H1 (cell line): ENCODE measurements around the gene SMARCE1. TPM values are rescaled to one million over a fixed set of nuclear protein-coding genes. Genes with fewer than 3 reads are reported as not detected.

Experiments
- CTCF ChIA-PET: fragments of 300-600 bp; sonication (Branson Sonifier 250); formaldehyde crosslinking; loops from one replicate; lab custom pipeline; 2021; ENCODE audit not compliant: partially characterized antibody; lab: Charles Lee
- POLR2A ChIA-PET: fragments of 300-600 bp; sonication (Branson Sonifier 250); formaldehyde crosslinking; loops from one replicate; lab custom pipeline; 2021; ENCODE audit warnings: inconsistent platforms; ENCODE audit not compliant: partially characterized antibody; lab: Charles Lee
- DNase-seq, 2 experiments: peaks; one replicate each; pipeline versions ENCODE4 v3.0.0 to v3.0.0-alpha.2; 2010 to 2022; ENCODE audit warnings: low spot score in 2 of 2, low read depth in 1 of 2, mixed read lengths in 1 of 2
- FAIRE-seq: peaks from 2 replicates; lab custom pipeline; 2011; peaks lifted over from hg19 to GRCh38; lab: Jason Lieb, UNC
- H2AFZ ChIP-seq: 2 replicates; pipeline ENCODE4 v1.8.1; 2012; ENCODE audit warnings: low read length, inconsistent platforms
- H2AK5ac ChIP-seq: 2 replicates; pipeline ENCODE4 v1.6.1; 2013; ENCODE audit warnings: low read depth, low read length
- H2BK120ac ChIP-seq: replicated peaks from 2 replicates; pipeline ENCODE3; 2013; ENCODE audit warnings: low read depth, low read length, inconsistent platforms
- H2BK12ac ChIP-seq: 2 replicates; pipeline ENCODE4 v1.6.1; 2013; ENCODE audit warnings: low read depth, low read length
- H2BK15ac ChIP-seq: 2 replicates; pipeline ENCODE4 v1.6.1; 2013; ENCODE audit warnings: low read length
- H2BK20ac ChIP-seq: 2 replicates; pipeline ENCODE4 v1.6.1; 2013; ENCODE audit warnings: low read length
- H2BK5ac ChIP-seq: 2 replicates; pipeline ENCODE4 v1.6.1; 2013; ENCODE audit warnings: low read depth, low read length
- H3K14ac ChIP-seq: 2 replicates; pipeline ENCODE4 v1.6.1; 2013; ENCODE audit warnings: inconsistent platforms; ENCODE audit not compliant: insufficient read length
- H3K18ac ChIP-seq: 2 replicates; pipeline ENCODE4 v1.6.1; 2013; ENCODE audit warnings: low read length; ENCODE audit errors: extremely low read depth
- H3K23ac ChIP-seq: 2 replicates; pipeline ENCODE4 v1.6.1; 2013; ENCODE audit warnings: inconsistent platforms; ENCODE audit not compliant: insufficient read length
- H3K23me2 ChIP-seq: 2 replicates; pipeline ENCODE4 v1.6.1; 2013; ENCODE audit warnings: low read depth, low read length
- H3K27ac ChIP-seq: 2 replicates; pipeline ENCODE4 v1.6.1; 2011; ENCODE audit warnings: low read depth, low read length, inconsistent platforms
- H3K27me3 ChIP-seq, 4 experiments: replicated peaks in 1 of 4; 1 replicate in 1 of 4; 2 replicates in 3 of 4; pipeline versions ENCODE4 v1.6.1 to v1.8.1; 2011 to 2013; ENCODE audit warnings: low read length in 3 of 4, mild to moderate bottlenecking in 3 of 4, inconsistent platforms in 2 of 4, mixed read lengths in 2 of 4, moderate library complexity in 1 of 4; ENCODE audit not compliant: control insufficient read depth in 3 of 4, insufficient read depth in 3 of 4; ENCODE audit errors: extremely low read depth in 1 of 4
- H3K36me3 ChIP-seq, 4 experiments: 2 replicates each; pipeline versions ENCODE4 v1.6.1 to v1.8.1; 2011 to 2013; ENCODE audit warnings: mild to moderate bottlenecking in 4 of 4, low read length in 3 of 4, moderate library complexity in 2 of 4, control low read depth in 1 of 4, inconsistent platforms in 1 of 4; ENCODE audit not compliant: insufficient read depth in 4 of 4, control insufficient read depth in 2 of 4
- H3K4ac ChIP-seq: replicated peaks from 2 replicates; pipeline ENCODE3; 2013; ENCODE audit warnings: low read length, low read depth, mixed read lengths, inconsistent platforms; ENCODE audit not compliant: insufficient read length
- H3K4me1 ChIP-seq, 4 experiments: replicated peaks in 1 of 4; 1 replicate in 1 of 4; 2 replicates in 3 of 4; pipeline versions ENCODE4 v1.6.1 to v1.8.1; 2011 to 2013; ENCODE audit warnings: low read length in 3 of 4, inconsistent platforms in 2 of 4, mixed read lengths in 1 of 4; ENCODE audit not compliant: insufficient read depth in 4 of 4, control insufficient read depth in 3 of 4
- H3K4me2 ChIP-seq, 2 experiments: 2 replicates each; pipeline versions ENCODE4 v1.6.1 to v1.8.1; 2011 to 2013; ENCODE audit warnings: low read depth in 2 of 2, low read length in 2 of 2, control low read depth in 1 of 2, inconsistent platforms in 1 of 2, mild to moderate bottlenecking in 1 of 2; ENCODE audit not compliant: insufficient read depth in 1 of 2
- H3K4me3 ChIP-seq, 4 experiments: fragments of 200-600, 300-600 bp in 1 of 4; sonication (generic), shearing (Covaris generic), sonication (Bioruptor Twin) in 1 of 4; 2 replicates each; pipeline versions ENCODE4 v1.5.1 to v1.8.1; 2011 to 2016; ENCODE audit warnings: low read length in 4 of 4, low read depth in 3 of 4, control low read depth in 2 of 4, inconsistent platforms in 2 of 4, mild to moderate bottlenecking in 2 of 4, mixed read lengths in 1 of 4, moderate library complexity in 1 of 4; ENCODE audit not compliant: insufficient read depth in 2 of 4; ENCODE audit errors: extremely low read depth in 1 of 4
- H3K56ac ChIP-seq: replicated peaks from 2 replicates; pipeline ENCODE3; 2013; ENCODE audit warnings: low read depth, mild to moderate bottlenecking, mixed read lengths, low read length, inconsistent platforms; ENCODE audit not compliant: insufficient read length
- H3K79me1 ChIP-seq: 2 replicates; pipeline ENCODE4 v1.6.1; 2013; ENCODE audit warnings: low read depth, low read length, control low read depth
- H3K79me2 ChIP-seq, 2 experiments: 2 replicates each; pipeline versions ENCODE4 v1.6.1 to v1.8.1; 2012 to 2013; ENCODE audit warnings: low read length in 2 of 2, mild to moderate bottlenecking in 2 of 2, inconsistent platforms in 1 of 2; ENCODE audit not compliant: insufficient read depth in 2 of 2, control insufficient read depth in 1 of 2
- H3K9ac ChIP-seq, 4 experiments: replicated peaks in 1 of 4; 1 replicate in 1 of 4; 2 replicates in 3 of 4; pipeline versions ENCODE4 v1.6.1 to v1.8.1; 2011 to 2013; ENCODE audit warnings: low read depth in 3 of 4, low read length in 3 of 4, control low read depth in 2 of 4, mild to moderate bottlenecking in 2 of 4, moderate library complexity in 2 of 4, inconsistent platforms in 1 of 4; ENCODE audit errors: extremely low read depth in 1 of 4
- H3K9me3 ChIP-seq, 2 experiments: 2 replicates each; pipeline versions ENCODE4 v1.6.1 to v1.8.1; 2012 to 2013; ENCODE audit warnings: mild to moderate bottlenecking in 2 of 2, moderate library complexity in 2 of 2, control low read depth in 1 of 2, inconsistent platforms in 1 of 2, low read depth in 1 of 2, low read length in 1 of 2, mixed read lengths in 1 of 2; ENCODE audit not compliant: insufficient read depth in 2 of 2
- H4K20me1 ChIP-seq, 2 experiments: replicated peaks in 1 of 2; 2 replicates each; pipeline versions ENCODE3 to v1.8.1; 2011 to 2013; ENCODE audit warnings: inconsistent platforms in 2 of 2, low read length in 2 of 2, mild to moderate bottlenecking in 1 of 2; ENCODE audit not compliant: insufficient read depth in 2 of 2, control insufficient read depth in 1 of 2
- H4K5ac ChIP-seq: 2 replicates; pipeline ENCODE4 v1.6.1; 2013; ENCODE audit warnings: low read length, low read depth, mixed read lengths, inconsistent platforms; ENCODE audit not compliant: insufficient read length
- H4K8ac ChIP-seq: 2 replicates; pipeline ENCODE4 v1.8.0; 2013; ENCODE audit warnings: mild to moderate bottlenecking, moderate library complexity, low read length, inconsistent platforms; ENCODE audit not compliant: insufficient read depth; ENCODE audit errors: extremely low read depth
- H4K91ac ChIP-seq: replicated peaks from 2 replicates; pipeline ENCODE3; 2013; ENCODE audit warnings: low read length, mixed read lengths, inconsistent platforms; ENCODE audit not compliant: insufficient read length
- ATF3 ChIP-seq: IDR thresholded peaks from 2 replicates; pipeline ENCODE4 v1.6.1; 2011; ENCODE audit warnings: low read depth, mild to moderate bottlenecking, low read length; ENCODE audit not compliant: insufficient read depth
- CHD1 ChIP-seq: IDR thresholded peaks from 2 replicates; pipeline ENCODE4 v1.6.1; 2012; ENCODE audit warnings: low read depth, low read length, improper control_type of control experiment
- KDM1A ChIP-seq: fragments of 200-600, 300-600 bp; sonication (generic); IDR thresholded peaks from 2 replicates; pipeline ENCODE4 v1.7.1; 2016; ENCODE audit warnings: mild to moderate bottlenecking, low read length, borderline replicate concordance
- POLR2A ChIP-seq, 2 experiments: IDR thresholded peaks; 1 replicate in 1 of 2; 2 replicates in 1 of 2; pipeline ENCODE4 v1.6.1; 2011; ENCODE audit warnings: low read depth in 2 of 2, low read length in 2 of 2, mild to moderate bottlenecking in 2 of 2; ENCODE audit errors: control extremely low read depth in 1 of 2
- SP1 ChIP-seq: IDR thresholded peaks from 2 replicates; pipeline ENCODE4 v1.6.1; 2011; ENCODE audit warnings: low read depth, low read length
- ZNF274 ChIP-seq: IDR thresholded peaks from 2 replicates; pipeline ENCODE4 v1.7.0; 2012; ENCODE audit warnings: low read length, borderline replicate concordance; ENCODE audit errors: extremely low read depth
- WGBS, 2 experiments: shearing (Covaris generic) in 1 of 2; methylation state at CpG; one replicate each; pipeline versions ENCODE4 v1.1.6 to v1.1.7; 2013 to 2015; ENCODE audit warnings: low lambda C conversion rate in 2 of 2, mixed read lengths in 2 of 2, inconsistent platforms in 1 of 2, low coverage in 1 of 2, missing lambda C conversion rate in 1 of 2; ENCODE audit not compliant: insufficient replicate concordance in 2 of 2, insufficient coverage in 1 of 2, insufficient read length in 1 of 2; ENCODE audit errors: extremely low coverage in 1 of 2, missing lambda C conversion rate in 1 of 2; 5-methylcytosine and 5-hydroxymethylcytosine counted together
- polyA plus RNA-seq, 7 experiments: library from polyadenylated mRNA; depleted of rRNA in 3 of 7; stranded (reverse) in 5 of 7; unstranded in 2 of 7; fragments of >200 nt in 5 of 7; fragments of 200-250 nt in 2 of 7; gene quantifications; 1 replicate in 5 of 7; 2 replicates in 1 of 7; 4 replicates in 1 of 7; pipeline versions ENCODE4 v1.2.1 to v1.2.3, GENCODE V29; 2011 to 2013; ENCODE audit warnings: missing spikeins in 2 of 7, mixed read lengths in 2 of 7
- total RNA-seq: library from RNA; stranded (reverse); fragmentation: NEBNext Ultra II Directional; extraction: Animal tissue kit (Norgen Biotek cat#: 25700); gene quantifications from 2 replicates; pipeline ENCODE4 v1.2.1, GENCODE V29; 2021

SMARCE1 gene
- total and polyA plus RNA-seq, 2 of the 8 experiments (the other 6 are each of a cell fraction or from before 2014, with no cell fraction given), result 30.7 to 131 TPM

- H4K8ac ChIP-seq, result no peak overlapping the region
- no peak overlapping the region for H3K4me2 ChIP-seq
- CTCF ChIA-PET, result interaction anchor here (0.5 to 1.7 kb wide), 3 partner anchors 13 to 301 kb away, joined by 3 to 5 read pairs (median 4); no protein-coding TSS in a partner anchor
- no peak overlapping the region for H4K91ac ChIP-seq
- WGBS, 2 experiments, result 93% methylated on average over 7 of the region's 7 CpGs; no CpG with 5 or more reads in 1 of the 2 experiments
- H2AFZ ChIP-seq, result no peak overlapping the region
- POLR2A ChIA-PET, result interaction anchor here (0.6 to 1.6 kb wide), 3 partner anchors 12 to 31 kb away, joined by 3 to 4 read pairs (median 3); no protein-coding TSS in a partner anchor
- H4K20me1 ChIP-seq, result no peaks in the 10 kb centered on the region
- peaks cover 0 to 2% (median 0%) of the 10 kb centered on the region in 4 experiments; a peak in 2 of 7 replicates for H3K4me1 ChIP-seq
- no peak overlapping the region for H3K9ac ChIP-seq
- no peaks in the 10 kb centered on the region for H3K79me2 ChIP-seq
- H3K56ac ChIP-seq, result no peak overlapping the region
- no peak overlapping the region for H3K4ac ChIP-seq
- H3K27me3 ChIP-seq, result no peaks in the 10 kb centered on the region
- H2BK12ac ChIP-seq, result no peak overlapping the region
- TF ChIP-seq ATF3 (no peak), CHD1 (no peak), SP1 (no peak), KDM1A (no peak), POLR2A (IDR thresholded peaks at IDR 0.05; ENCODE audit: control extremely low read depth in 1 of 2, low read depth in 2 of 2, low read length in 2 of 2) (no peak), ZNF274 (no peak)
- no peak overlapping the region for H3K23ac ChIP-seq
- DNase-seq, result no peak
- no peak overlapping the region for H2BK20ac ChIP-seq
- no peak overlapping the region for H2BK15ac ChIP-seq
- H2AK5ac ChIP-seq, result no peak overlapping the region
- H3K23me2 ChIP-seq, result no peaks in the 10 kb centered on the region
- H2BK120ac ChIP-seq, result no peak overlapping the region
- no peak overlapping the region for H3K14ac ChIP-seq
- no peak overlapping the region for H4K5ac ChIP-seq
- no peak overlapping the region for H3K4me3 ChIP-seq
- H2BK5ac ChIP-seq, result no peak overlapping the region
- no peaks in the 10 kb centered on the region for H3K79me1 ChIP-seq
- H3K9me3 ChIP-seq, result no peaks in the 10 kb centered on the region
- no peak overlapping the region for H3K27ac ChIP-seq
- H3K36me3 ChIP-seq, result no peaks in the 10 kb centered on the region
- H3K18ac ChIP-seq, result no peak overlapping the region
- FAIRE-seq, result no peak
Measured at GRCh38 chr17:40659911-40660310, 12.3 kb upstream of the SMARCE1 start.
